RPMI8226 (cell line): Measurements from ENCODE around the gene ARMC2.
"Not testable (repeated sequence)": the region's sequence is repeated elsewhere in the genome, so short reads cannot be mapped to it uniquely, and the experiment has no call there.

ENCODE experiments used
- DNase-seq: peaks from one replicate; pipeline ENCODE4 v3.0.0-alpha.2; 2015

The ARMC2 gene

DNA sequence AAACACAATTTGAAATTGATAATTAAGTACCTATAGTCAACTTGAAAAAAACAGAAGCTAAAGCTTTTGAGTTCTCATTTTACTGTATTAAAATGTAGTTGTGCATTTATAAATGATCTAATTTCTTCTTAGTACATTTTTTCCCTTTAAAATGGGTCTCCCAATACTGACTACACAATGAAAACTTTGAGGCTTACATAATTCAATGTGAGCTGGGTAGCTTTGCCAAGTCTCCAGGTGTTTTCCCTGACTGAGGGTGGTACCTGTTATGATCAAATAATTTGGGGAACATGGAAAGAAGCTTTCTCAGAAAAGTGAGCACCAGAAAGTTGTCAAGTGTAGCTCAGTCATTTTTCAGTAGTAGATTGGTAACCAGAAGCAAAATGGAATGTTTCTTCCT lies 74.3 kb downstream of the ARMC2 start:
- no peak for DNase-seq

- DNase-seq, result no peak
Observed at GRCh38 chr6:108927927-108928326, 79.7 kb downstream of the ARMC2 start.

- no peak for DNase-seq
Observed at GRCh38 chr6:108928650-108929049, 80.4 kb downstream of the ARMC2 start.

- not testable (repeated sequence) for DNase-seq
Observed at GRCh38 chr6:108931090-108931489, 82.9 kb downstream of the ARMC2 start.

GRCh38 chr6:108937170-108937569 lies 88.9 kb downstream of the ARMC2 start:
- DNase-seq, result no peak

DNA sequence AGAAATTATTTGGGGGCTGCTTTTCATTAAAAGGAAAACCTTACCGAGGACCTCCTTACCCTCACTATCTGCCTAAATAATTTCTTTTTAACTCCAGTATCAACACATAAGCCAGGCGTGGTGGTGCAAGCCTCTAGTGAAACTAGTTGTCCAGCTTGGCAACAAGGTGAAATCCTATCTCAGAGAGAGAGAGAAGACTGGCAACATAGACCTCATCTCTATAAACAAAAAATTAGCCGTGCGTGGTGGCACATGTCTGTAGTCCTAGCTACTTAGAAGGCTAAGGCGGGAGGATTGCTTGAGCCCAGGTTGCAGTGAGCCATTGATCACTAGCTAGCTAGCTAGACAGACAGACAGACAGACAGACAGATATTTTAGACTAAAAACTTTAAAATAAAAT lies 92.5 kb downstream of the ARMC2 start:
- DNase-seq, result no peak

- no peak for DNase-seq
Observed at GRCh38 chr6:108941281-108941680, 93.1 kb downstream of the ARMC2 start.

- no peak for DNase-seq
Observed at GRCh38 chr6:108941859-108942258, 93.6 kb downstream of the ARMC2 start.

- no peak for DNase-seq
Observed at GRCh38 chr6:108942556-108943492, 94.6 kb downstream of the ARMC2 start.

- no peak for DNase-seq
Observed at GRCh38 chr6:108944071-108944470, 95.8 kb downstream of the ARMC2 start.

GRCh38 chr6:108944707-108945680 lies 96.8 kb downstream of the ARMC2 start:
- DNase-seq, result no peak

DNA sequence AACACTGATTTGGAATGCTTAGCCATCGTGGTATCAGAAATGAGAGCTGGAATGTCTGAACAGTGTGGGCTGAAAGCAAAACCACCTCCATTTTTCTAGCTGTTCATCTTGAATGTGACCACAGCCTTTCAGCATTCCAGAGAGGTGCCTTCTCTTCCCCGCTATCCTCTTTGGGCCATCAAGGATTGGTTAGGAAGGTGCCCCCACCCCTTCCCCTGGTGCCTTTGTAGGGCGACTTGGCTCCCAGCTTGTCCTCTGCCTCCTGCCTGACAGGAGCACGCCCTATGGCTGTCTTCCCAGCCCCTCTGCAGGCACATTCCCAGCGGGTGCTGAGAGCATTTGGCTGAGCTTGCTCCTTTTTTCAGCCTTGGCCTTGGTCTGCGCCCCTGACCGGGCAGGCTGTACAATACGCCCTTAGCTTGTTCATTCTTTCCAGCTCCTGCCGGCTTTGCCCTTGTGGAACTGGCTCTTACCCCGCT lies 97.5 kb downstream of the ARMC2 start:
- DNase-seq, result no peak

DNA sequence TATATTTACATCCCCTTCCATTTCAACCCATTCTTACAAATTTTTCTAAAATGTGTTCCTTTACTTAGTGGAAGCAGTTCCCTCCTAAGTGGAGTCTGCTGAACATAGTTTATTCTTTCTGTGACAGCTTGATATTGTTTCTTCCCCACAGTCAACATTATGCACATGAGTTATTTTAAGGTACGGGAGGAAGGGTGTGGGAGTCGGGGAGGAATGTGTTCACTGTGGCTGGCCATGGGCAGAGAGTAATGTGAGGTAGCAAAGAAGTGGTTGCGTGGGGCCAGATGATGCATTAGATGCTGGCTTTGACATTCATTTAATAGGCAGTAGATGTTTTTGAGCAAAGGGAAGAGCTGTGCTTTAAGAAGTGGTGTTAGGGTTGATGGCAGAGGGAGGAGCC lies 98.5 kb downstream of the ARMC2 start:
- no peak for DNase-seq

- no peak for DNase-seq
Observed at GRCh38 chr6:108947114-108947854, 99.1 kb downstream of the ARMC2 start.

GRCh38 chr6:108948181-108948661 lies 100.0 kb downstream of the ARMC2 start:
- no peak for DNase-seq

- no peak for DNase-seq
Observed at GRCh38 chr6:108951351-108951953, 103.2 kb downstream of the ARMC2 start.

- DNase-seq, result no peak
Observed at GRCh38 chr6:108952776-108953486, 104.7 kb downstream of the ARMC2 start.

DNA sequence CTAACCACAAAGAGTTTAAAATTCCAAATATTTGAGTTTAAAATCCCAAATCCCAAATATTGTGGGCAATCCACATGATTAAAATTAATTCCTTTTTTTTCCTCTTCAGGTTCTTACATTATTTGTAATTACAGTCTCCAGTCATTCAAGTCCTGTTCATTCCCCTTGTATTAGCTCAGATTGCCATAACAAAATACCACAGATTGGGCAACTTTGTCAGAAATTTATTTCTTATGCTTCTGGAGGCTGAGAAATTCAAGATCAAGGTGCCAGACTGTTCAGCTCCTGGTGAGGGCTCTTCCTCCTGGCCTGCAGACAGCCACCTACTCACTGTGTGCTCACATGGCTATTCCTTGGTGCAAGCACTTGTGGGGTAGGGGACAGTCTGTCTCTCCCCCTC lies 105.5 kb downstream of the ARMC2 start:
- no peak for DNase-seq

GRCh38 chr6:108955329-108955949 lies 107.2 kb downstream of the ARMC2 start:
- peak; percentile 42 for DNase-seq

GRCh38 chr6:108957221-108957620 lies 109.0 kb downstream of the ARMC2 start:
- DNase-seq, result no peak
